Mesenteric fat pad (tissue), 1 donor: ENCODE data around the gene RRM1. TPM values are rescaled to one million over a fixed set of nuclear protein-coding genes. Genes with fewer than 3 reads are reported as not detected.
A peak's percentile ranks its signal among the peaks of the same experiment; 100 is the strongest.
"Not testable (repeated sequence)": the region's sequence is repeated elsewhere in the genome, so short reads cannot be mapped to it uniquely, and the experiment has no call there.

Experiments
- DNase-seq: peaks from one replicate; pipeline ENCODE4 v3.0.0-alpha.2; 2020; ENCODE audit warnings: low spot score
- long read RNA-seq: library from polyadenylated mRNA; unstranded; transcript quantifications from one replicate; pipeline ENCODE4 v2.0.0, GENCODE V29; 2020
- total RNA-seq: library from RNA; stranded (reverse); fragmentation: NEBNext Ultra II Directional; extraction: Animal tissue kit (Norgen Biotek cat#: 25700); gene quantifications from one replicate; pipeline ENCODE4 v1.2.1, GENCODE V29; 2021
- donor health status: DM: yes; HTN: yes; CAD: no.

RRM1 gene
- 24.5 TPM for total RNA-seq
- long read RNA-seq, transcript RRM1-201 (19 exons, 3,076 nt), result major isoform, 37 of 50 reads
- long read RNA-seq, partial matches to known transcripts, result 9 of 50 reads
- long read RNA-seq, other reads (novel, unspliced or antisense), result 4 of 50 reads

- DNase-seq, result peak; percentile 98
Observed at GRCh38 chr11:4094348-4095291, at the start of gene RRM1. RRM1 (plus strand) TSS chr11:4094799; CDS start chr11:4095013, 214 bp downstream.

- DNase-seq, result no peak
Observed at GRCh38 chr11:4044976-4045646, 49.5 kb upstream of the RRM1 start.

- no peak for DNase-seq
Observed at GRCh38 chr11:4048340-4048739, 46.3 kb upstream of the RRM1 start.

- DNase-seq, result no peak
Observed at GRCh38 chr11:4049006-4049405, 45.6 kb upstream of the RRM1 start.

- no peak for DNase-seq
Observed at GRCh38 chr11:4050138-4050537, 44.5 kb upstream of the RRM1 start.

GRCh38 chr11:4053200-4053599, 41.4 kb upstream of the RRM1 start:
- not testable (repeated sequence) for DNase-seq

- no peak for DNase-seq
Observed at GRCh38 chr11:4054643-4055042, 40.0 kb upstream of the RRM1 start.

- no peak for DNase-seq
Observed at GRCh38 chr11:4059424-4059823, 35.2 kb upstream of the RRM1 start.

- DNase-seq, result no peak
Observed at GRCh38 chr11:4060182-4060923, 34.2 kb upstream of the RRM1 start.

GRCh38 chr11:4061700-4062099, 32.9 kb upstream of the RRM1 start:
- no peak for DNase-seq

GRCh38 chr11:4063348-4063747, 31.3 kb upstream of the RRM1 start:
- DNase-seq, result no peak

GRCh38 chr11:4064278-4064955, 30.2 kb upstream of the RRM1 start:
- DNase-seq, result no peak

- DNase-seq, result no peak
Observed at GRCh38 chr11:4065086-4065485, 29.5 kb upstream of the RRM1 start.

GRCh38 chr11:4065601-4066377, 28.8 kb upstream of the RRM1 start:
- DNase-seq, result no peak

GRCh38 chr11:4066910-4067309, 27.7 kb upstream of the RRM1 start:
- DNase-seq, result no peak

GRCh38 chr11:4068962-4069361, 25.6 kb upstream of the RRM1 start:
- DNase-seq, result no peak

- DNase-seq, result no peak
Observed at GRCh38 chr11:4071325-4071724, 23.3 kb upstream of the RRM1 start.

GRCh38 chr11:4071914-4072313, 22.7 kb upstream of the RRM1 start:
- DNase-seq, result no peak

- DNase-seq, result no peak
Observed at GRCh38 chr11:4072668-4073285, 21.8 kb upstream of the RRM1 start.

- DNase-seq, result no peak
Observed at GRCh38 chr11:4074266-4074665, 20.3 kb upstream of the RRM1 start.
